Measurements from ENCODE around the gene ABHD10. TPM values are rescaled to one million over a fixed set of nuclear protein-coding genes. Genes with fewer than 3 reads are reported as not detected.
A peak's percentile ranks its signal among the peaks of the same experiment; 100 is the strongest.

Gene ABHD10
- total RNA-seq, 1 donor from 2014 or later = 82.9 TPM

DNA sequence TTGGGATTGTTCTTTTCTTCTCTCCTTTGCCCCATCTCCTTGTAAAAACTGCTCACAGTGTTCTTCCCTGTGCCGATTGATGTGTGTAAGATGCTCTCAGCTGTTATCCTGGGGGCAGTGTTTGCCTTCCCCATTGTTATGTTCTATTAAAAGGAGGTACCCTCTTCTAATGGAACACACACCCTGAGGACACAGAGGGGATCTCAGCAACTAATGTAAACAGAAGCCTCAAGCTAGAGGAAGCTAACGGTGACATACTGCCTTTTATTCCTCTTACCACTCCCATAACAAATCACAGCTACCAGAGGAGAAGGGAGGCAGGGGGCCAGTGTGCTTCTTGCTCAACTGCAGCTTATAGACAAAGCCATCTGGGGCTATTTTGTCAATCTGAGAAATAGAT lies 22.1 kb downstream of the ABHD10 start:
- Mint-ChIP-seq H3K36me3 (peaks cover 41% of the 10 kb centered on the region), H3K27ac (peak overlapping the region; percentile 99), H3K4me1 (peaks cover 63% of the 10 kb centered on the region), H3K4me3 (peak overlapping the region; percentile 99), H3K9me3 (no peaks in the 10 kb centered on the region), H3K27me3 (ENCODE audit: insufficient read depth, low read depth) (peaks cover 8% of the 10 kb centered on the region)
- no peak for DNase-seq (ENCODE audit: low spot score)
- Histone ChIP-seq H3K9me3 (ENCODE audit: low read depth) (no peaks in the 10 kb centered on the region), H3F3A (ENCODE audit: low read depth) (peaks cover 38% of the 10 kb centered on the region), H3K27me3 (peaks cover 20% of the 10 kb centered on the region), H3K4me1 (peaks cover 51% of the 10 kb centered on the region), H3K79me2 (ENCODE audit: low read depth) (peaks cover 29% of the 10 kb centered on the region), H4K20me1 (ENCODE audit: low read depth) (peaks cover 52% of the 10 kb centered on the region), H2AFZ (replicated peaks) (no peak overlapping the region), H3K36me3 (no peaks in the 10 kb centered on the region), H3K27ac (no peak overlapping the region), H3K4me2 (peak overlapping the region; percentile 99), H3K4me3 (peak overlapping the region; percentile 66), H3K9ac (no peak overlapping the region)
- TF ChIP-seq EZH2 (IDR thresholded peaks at IDR 0.05) (no peak), EZH2phosphoT487 (IDR thresholded peaks at IDR 0.05) (no peak)
- TF ChIP-seq, protein P1, sequence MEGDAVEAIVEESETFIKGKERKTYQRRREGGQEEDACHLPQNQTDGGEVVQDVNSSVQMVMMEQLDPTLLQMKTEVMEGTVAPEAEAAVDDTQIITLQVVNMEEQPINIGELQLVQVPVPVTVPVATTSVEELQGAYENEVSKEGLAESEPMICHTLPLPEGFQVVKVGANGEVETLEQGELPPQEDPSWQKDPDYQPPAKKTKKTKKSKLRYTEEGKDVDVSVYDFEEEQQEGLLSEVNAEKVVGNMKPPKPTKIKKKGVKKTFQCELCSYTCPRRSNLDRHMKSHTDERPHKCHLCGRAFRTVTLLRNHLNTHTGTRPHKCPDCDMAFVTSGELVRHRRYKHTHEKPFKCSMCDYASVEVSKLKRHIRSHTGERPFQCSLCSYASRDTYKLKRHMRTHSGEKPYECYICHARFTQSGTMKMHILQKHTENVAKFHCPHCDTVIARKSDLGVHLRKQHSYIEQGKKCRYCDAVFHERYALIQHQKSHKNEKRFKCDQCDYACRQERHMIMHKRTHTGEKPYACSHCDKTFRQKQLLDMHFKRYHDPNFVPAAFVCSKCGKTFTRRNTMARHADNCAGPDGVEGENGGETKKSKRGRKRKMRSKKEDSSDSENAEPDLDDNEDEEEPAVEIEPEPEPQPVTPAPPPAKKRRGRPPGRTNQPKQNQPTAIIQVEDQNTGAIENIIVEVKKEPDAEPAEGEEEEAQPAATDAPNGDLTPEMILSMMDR (IDR thresholded peaks at IDR 0.05) = no peak

DNA sequence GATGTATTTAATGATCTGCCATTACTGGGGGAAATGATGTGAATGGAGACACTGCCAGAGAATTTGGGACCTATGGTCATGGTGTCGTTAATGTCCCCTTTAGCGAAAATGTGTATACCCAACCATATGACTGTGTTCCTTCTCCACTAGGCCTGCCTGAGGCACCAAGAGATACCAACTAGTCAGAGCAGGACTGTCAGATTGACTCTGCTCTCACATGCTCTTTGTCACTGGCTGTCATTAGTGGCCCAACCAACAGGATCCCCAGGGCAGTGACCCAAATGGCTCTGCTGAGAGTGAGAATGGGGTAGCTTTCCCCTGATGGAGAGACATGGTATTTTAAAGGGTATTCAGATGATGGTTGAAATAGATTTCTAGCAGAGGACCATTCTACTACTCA lies 22.7 kb downstream of the ABHD10 start:
- Histone ChIP-seq H3K27ac (no peak overlapping the region), H4K20me1 (ENCODE audit: low read depth) (peaks cover 52% of the 10 kb centered on the region), H3K79me2 (ENCODE audit: low read depth) (peaks cover 29% of the 10 kb centered on the region), H3K4me2 (peak overlapping the region; percentile 99), H3K27me3 (peaks cover 20% of the 10 kb centered on the region), H3K36me3 (no peaks in the 10 kb centered on the region), H2AFZ (replicated peaks) (no peak overlapping the region), H3K4me3 (peak overlapping the region; percentile 66), H3K9ac (no peak overlapping the region), H3K9me3 (ENCODE audit: low read depth) (no peaks in the 10 kb centered on the region), H3F3A (ENCODE audit: low read depth) (peaks cover 38% of the 10 kb centered on the region), H3K4me1 (peaks cover 51% of the 10 kb centered on the region)
- no peak overlapping the region for H3K27ac Mint-ChIP-seq
- H3K36me3 Mint-ChIP-seq = peaks cover 44% of the 10 kb centered on the region
- no peak for TF ChIP-seq EZH2 (IDR thresholded peaks at IDR 0.05)
- TF ChIP-seq, protein P1 (IDR thresholded peaks at IDR 0.05) = no peak
- TF ChIP-seq EZH2phosphoT487 (IDR thresholded peaks at IDR 0.05) = no peak
- peaks cover 63% of the 10 kb centered on the region for H3K4me1 Mint-ChIP-seq
- H3K9me3 Mint-ChIP-seq = no peaks in the 10 kb centered on the region
- DNase-seq (ENCODE audit: low spot score) = no peak
- peaks cover 8% of the 10 kb centered on the region for H3K27me3 Mint-ChIP-seq (ENCODE audit: insufficient read depth, low read depth)
- peak overlapping the region; percentile 99 for H3K4me3 Mint-ChIP-seq

DNA sequence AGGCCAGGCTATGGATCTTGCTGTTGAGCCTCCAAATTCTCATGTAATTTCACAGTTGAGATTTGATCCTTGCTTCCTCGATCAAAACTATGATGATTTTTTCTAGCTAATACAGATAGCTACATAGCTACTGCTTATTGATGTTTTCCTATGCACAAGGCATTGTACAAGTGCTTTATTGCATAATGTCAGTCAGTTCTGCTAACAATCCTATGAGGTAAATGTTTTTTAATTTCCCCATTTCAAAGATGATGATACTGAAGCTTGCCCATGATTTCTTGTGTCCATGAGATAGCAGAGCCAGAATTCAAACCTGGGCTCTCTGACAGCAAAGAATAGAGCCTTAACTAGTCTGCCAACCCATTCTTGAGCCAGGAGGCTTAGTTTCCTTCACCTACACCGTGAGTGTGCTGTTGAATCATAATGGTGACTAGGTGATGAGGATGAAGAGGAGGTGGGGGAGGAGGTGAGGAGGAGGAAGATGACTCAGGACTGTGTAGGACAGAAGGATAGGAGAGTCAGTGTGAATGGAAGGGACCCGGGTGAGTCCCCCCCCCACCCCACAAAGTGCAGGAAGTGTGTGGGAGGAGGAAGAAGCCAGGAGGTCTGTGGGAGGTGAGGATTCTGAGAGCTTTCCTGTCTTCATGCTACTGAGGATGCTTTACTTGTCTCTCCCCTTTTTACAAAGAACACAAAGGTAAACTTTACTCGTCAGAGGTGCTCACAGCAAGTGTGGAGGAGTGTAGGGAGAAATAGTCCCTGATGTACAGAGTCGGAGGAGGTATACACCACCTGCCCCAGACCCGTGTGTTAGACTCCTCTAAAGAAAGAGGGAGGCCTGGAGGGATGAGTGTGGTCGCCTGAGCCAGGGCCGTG lies 23.5 kb downstream of the ABHD10 start:
- H3K9ac ChIP-seq = no peak overlapping the region
- H3K36me3 Mint-ChIP-seq = peaks cover 48% of the 10 kb centered on the region
- peak overlapping the region; percentile 66 for H3K4me3 ChIP-seq
- peaks cover 52% of the 10 kb centered on the region for H4K20me1 ChIP-seq (ENCODE audit: low read depth)
- H2AFZ ChIP-seq (replicated peaks) = no peak overlapping the region
- TF ChIP-seq EZH2phosphoT487 (IDR thresholded peaks at IDR 0.05) = no peak
- TF ChIP-seq, protein P1 (IDR thresholded peaks at IDR 0.05) = no peak
- no peak for TF ChIP-seq EZH2 (IDR thresholded peaks at IDR 0.05)
- H3K79me2 ChIP-seq (ENCODE audit: low read depth) = peaks cover 29% of the 10 kb centered on the region
- H3K36me3 ChIP-seq = no peaks in the 10 kb centered on the region
- peaks cover 38% of the 10 kb centered on the region for H3F3A ChIP-seq (ENCODE audit: low read depth)
- peaks cover 8% of the 10 kb centered on the region for H3K27me3 Mint-ChIP-seq (ENCODE audit: insufficient read depth, low read depth)
- peak overlapping the region; percentile 99 for H3K4me3 Mint-ChIP-seq
- peaks cover 20% of the 10 kb centered on the region for H3K27me3 ChIP-seq
- H3K27ac Mint-ChIP-seq = no peak overlapping the region
- peak overlapping the region; percentile 99 for H3K4me2 ChIP-seq
- H3K27ac ChIP-seq = no peak overlapping the region
- H3K4me1 Mint-ChIP-seq = peaks cover 61% of the 10 kb centered on the region
- no peak for DNase-seq (ENCODE audit: low spot score)
- H3K4me1 ChIP-seq = peaks cover 51% of the 10 kb centered on the region
- no peaks in the 10 kb centered on the region for H3K9me3 Mint-ChIP-seq
- H3K9me3 ChIP-seq (ENCODE audit: low read depth) = no peaks in the 10 kb centered on the region
